HEK293 (cell line): ENCODE results near the gene EIF4B.

ENCODE experiments used
- CTCF ChIP-seq: fragments of 450-650 bp; formaldehyde crosslinking; IDR thresholded peaks from 2 replicates; pipeline ENCODE4 v1.5.1; 2016; ENCODE audit warnings: missing biosample characterization, missing genetic modification characterization
- HOXC10 ChIP-seq: sonication (generic); formaldehyde crosslinking; IDR thresholded peaks from 2 replicates; pipeline ENCODE4 v1.8.1; 2023; ENCODE audit warnings: mild to moderate bottlenecking, missing genetic modification reagents
- IKZF3 ChIP-seq: fragments of 450-650 bp; IDR thresholded peaks from 2 replicates; pipeline ENCODE4 v1.5.0; 2018; ENCODE audit warnings: missing biosample characterization, mild to moderate bottlenecking, missing genetic modification characterization, moderate library complexity
- SP2 ChIP-seq: fragments of 450-650 bp; formaldehyde crosslinking; IDR thresholded peaks from 2 replicates; pipeline ENCODE4 v1.5.1; 2016; ENCODE audit warnings: missing biosample characterization, missing genetic modification characterization
- ZNF133 ChIP-seq: fragments of 450-650 bp; formaldehyde crosslinking; IDR thresholded peaks from 2 replicates; pipeline ENCODE4 v1.5.1; 2016; ENCODE audit warnings: missing biosample characterization, missing genetic modification characterization
- ZNF169 ChIP-seq: fragments of 450-650 bp; formaldehyde crosslinking; IDR thresholded peaks from 2 replicates; pipeline ENCODE4 v1.5.1; 2016; ENCODE audit warnings: missing biosample characterization, missing genetic modification characterization
- ZNF433 ChIP-seq: fragments of 450-650 bp; formaldehyde crosslinking; IDR thresholded peaks from 2 replicates; pipeline ENCODE4 v1.5.1; 2016; ENCODE audit warnings: missing biosample characterization, missing genetic modification characterization, low read depth
- ZNF768 ChIP-seq: fragments of 450-650 bp; formaldehyde crosslinking; IDR thresholded peaks from 2 replicates; pipeline ENCODE4 v1.5.1; 2018; ENCODE audit warnings: missing biosample characterization, mild to moderate bottlenecking, missing genetic modification characterization
- ZNF837 ChIP-seq: fragments of 450-650 bp; formaldehyde crosslinking; IDR thresholded peaks from 2 replicates; pipeline ENCODE4 v1.5.1; 2016; ENCODE audit warnings: missing biosample characterization, missing genetic modification characterization
- TF ChIP-seq, protein P1 (sequence below): fragments of 450-650 bp; formaldehyde crosslinking; IDR thresholded peaks from 2 replicates; pipeline ENCODE4 v1.5.1; 2016; ENCODE audit warnings: missing biosample characterization, missing genetic modification characterization

DNA sequence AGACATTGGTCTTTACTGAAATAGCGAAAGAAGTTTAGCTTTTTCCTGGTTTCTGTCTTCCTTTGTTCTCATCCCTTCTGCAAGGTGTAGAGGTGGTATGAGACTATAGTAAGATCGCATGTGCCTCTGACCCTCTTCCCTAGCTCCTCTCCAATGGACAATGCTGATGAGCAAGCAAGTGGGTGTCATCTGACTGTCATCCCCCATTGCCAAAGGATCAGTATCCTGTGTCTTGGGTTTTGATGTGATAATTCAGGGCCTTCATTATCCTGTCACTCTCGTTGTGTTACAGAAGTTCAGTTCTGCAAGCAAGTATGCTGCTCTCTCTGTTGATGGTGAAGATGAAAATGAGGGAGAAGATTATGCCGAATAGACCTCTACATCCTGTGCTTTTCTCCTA is 33.6 kb downstream of the EIF4B start:
- no peak for TF ChIP-seq CTCF (tag by site-specific recombination)
- TF ChIP-seq IKZF3 (tag by site-specific recombination), result no peak
- no peak for TF ChIP-seq HOXC10 (CRISPR knock-in tag)
- no peak for TF ChIP-seq ZNF837 (tag by site-specific recombination)
- TF ChIP-seq SP2 (tag by site-specific recombination), result no peak
- no peak for TF ChIP-seq ZNF133 (tag by site-specific recombination)
- no peak for TF ChIP-seq ZNF768
- TF ChIP-seq, protein P1, sequence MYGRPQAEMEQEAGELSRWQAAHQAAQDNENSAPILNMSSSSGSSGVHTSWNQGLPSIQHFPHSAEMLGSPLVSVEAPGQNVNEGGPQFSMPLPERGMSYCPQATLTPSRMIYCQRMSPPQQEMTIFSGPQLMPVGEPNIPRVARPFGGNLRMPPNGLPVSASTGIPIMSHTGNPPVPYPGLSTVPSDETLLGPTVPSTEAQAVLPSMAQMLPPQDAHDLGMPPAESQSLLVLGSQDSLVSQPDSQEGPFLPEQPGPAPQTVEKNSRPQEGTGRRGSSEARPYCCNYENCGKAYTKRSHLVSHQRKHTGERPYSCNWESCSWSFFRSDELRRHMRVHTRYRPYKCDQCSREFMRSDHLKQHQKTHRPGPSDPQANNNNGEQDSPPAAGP (tag by site-specific recombination), result no peak
- no peak for TF ChIP-seq ZNF169 (tag by site-specific recombination)
- no peak for TF ChIP-seq ZNF433 (tag by site-specific recombination)
